ENCODE results near the gene TGFBR3. TPM values are rescaled to one million over a fixed set of nuclear protein-coding genes. Genes with fewer than 3 reads are reported as not detected.

The TGFBR3 gene
- total RNA-seq, 6 experiments from 2014 or later = 5.8 to 21.1 (median 19.0) TPM

- H3K27ac Mint-ChIP-seq = peak overlapping the region; percentile 90
- H3K4me1 Mint-ChIP-seq (ENCODE audit: low read depth) = peaks cover 21% of the 10 kb centered on the region
- H3K36me3 Mint-ChIP-seq (ENCODE audit: low read depth) = no peaks in the 10 kb centered on the region
- DNase-seq = no peak
- no peaks in the 10 kb centered on the region for H3K9me3 Mint-ChIP-seq
- TF ChIP-seq CTCF (IDR thresholded peaks at IDR 0.05) = no peak
- no peak overlapping the region for H3K4me3 Mint-ChIP-seq
- H3K27me3 Mint-ChIP-seq (ENCODE audit: insufficient read depth) = no peaks in the 10 kb centered on the region; the same call in 1 of the 2 replicates
Measured at GRCh38 chr1:91828583-91829281, 57.2 kb downstream of the TGFBR3 start.

GRCh38 chr1:91827459-91828321, 58.3 kb downstream of the TGFBR3 start:
- no peak for TF ChIP-seq CTCF (IDR thresholded peaks at IDR 0.05)
- Mint-ChIP-seq H3K9me3 (no peaks in the 10 kb centered on the region), H3K27me3 (ENCODE audit: insufficient read depth) (no peaks in the 10 kb centered on the region; the same call in 1 of the 2 replicates), H3K27ac (no peak overlapping the region; the same call in 1 of the 2 replicates), H3K4me3 (no peak overlapping the region), H3K4me1 (ENCODE audit: low read depth) (peaks cover 21% of the 10 kb centered on the region), H3K36me3 (ENCODE audit: low read depth) (no peaks in the 10 kb centered on the region)
- DNase-seq = no peak

GRCh38 chr1:91827087-91827458, 58.9 kb downstream of the TGFBR3 start:
- DNase-seq = no peak
- Mint-ChIP-seq H3K36me3 (ENCODE audit: low read depth) (no peaks in the 10 kb centered on the region), H3K9me3 (no peaks in the 10 kb centered on the region), H3K4me1 (ENCODE audit: low read depth) (peaks cover 21% of the 10 kb centered on the region), H3K27me3 (ENCODE audit: insufficient read depth) (no peaks in the 10 kb centered on the region; the same call in 1 of the 2 replicates), H3K27ac (no peak overlapping the region), H3K4me3 (no peak overlapping the region)
- TF ChIP-seq CTCF (IDR thresholded peaks at IDR 0.05) = no peak

- DNase-seq = no peak
- Mint-ChIP-seq H3K4me3 (no peak overlapping the region), H3K4me1 (ENCODE audit: low read depth) (peaks cover 20% of the 10 kb centered on the region), H3K9me3 (no peaks in the 10 kb centered on the region), H3K27ac (no peak overlapping the region), H3K36me3 (ENCODE audit: low read depth) (no peaks in the 10 kb centered on the region), H3K27me3 (ENCODE audit: insufficient read depth) (no peaks in the 10 kb centered on the region; the same call in 1 of the 2 replicates)
- no peak for TF ChIP-seq CTCF (IDR thresholded peaks at IDR 0.05)
Measured at GRCh38 chr1:91826649-91827048, 59.3 kb downstream of the TGFBR3 start.

- Mint-ChIP-seq H3K4me3 (no peak overlapping the region), H3K4me1 (ENCODE audit: low read depth) (peaks cover 16% of the 10 kb centered on the region)
- TF ChIP-seq CTCF (IDR thresholded peaks at IDR 0.05) = no peak
Measured at GRCh38 chr1:91826248-91826647, 59.7 kb downstream of the TGFBR3 start.

More at GRCh38 chr1:91826248-91826647, 59.7 kb downstream of the TGFBR3 start:
- Mint-ChIP-seq H3K36me3 (ENCODE audit: low read depth) (no peaks in the 10 kb centered on the region), H3K27me3 (ENCODE audit: insufficient read depth) (no peaks in the 10 kb centered on the region; the same call in 1 of the 2 replicates), H3K27ac (no peak overlapping the region), H3K9me3 (no peaks in the 10 kb centered on the region)
- DNase-seq = no peak

All from HFFc6 (cell line).